Neural progenitor cell (in vitro differentiated cells): Measurements from ENCODE around the gene FAM133A.

Experiments used
- CTCF ChIP-seq: fragments of 200-600 bp; sonication (generic); IDR thresholded peaks from 2 replicates; pipeline ENCODE4 v1.5.1; 2017; ENCODE audit warnings: antibody characterized with exemption, mild to moderate bottlenecking
- EZH2 ChIP-seq: fragments of 200-600 bp; sonication (generic); IDR thresholded peaks from 2 replicates; pipeline ENCODE4 v1.6.1; 2017; ENCODE audit warnings: antibody characterized with exemption, mild to moderate bottlenecking, moderate library complexity
- EZH2phosphoT487 ChIP-seq: fragments of 200-600 bp; sonication (generic); IDR thresholded peaks from 2 replicates; pipeline ENCODE4 v1.6.1; 2017; ENCODE audit warnings: antibody characterized with exemption

- TF ChIP-seq CTCF (no peak), EZH2 (no peak), EZH2phosphoT487 (no peak)
These were observed 29.7 kb downstream of the FAM133A start for GRCh38 chrX:93703701-93704100.
